CD4-positive, alpha-beta T cell (primary cell): Measurements from ENCODE around the gene ZNF101. TPM values are rescaled to one million over a fixed set of nuclear protein-coding genes. Genes with fewer than 3 reads are reported as not detected.

Source experiments
- ATAC-seq: fragments of 200-7000 bp; cut with Tn5 transposase; one replicate; pipeline ENCODE4 v1.10.0; 2022; ENCODE audit warnings: mild to moderate bottlenecking; ENCODE audit not compliant: poor library complexity
- CTCF ChIA-PET: fragments of 350-600 bp; sonication (Branson Sonifier 250); formaldehyde crosslinking; loops from one replicate; lab custom pipeline; 2021; ENCODE audit warnings: antibody characterized with exemption, inconsistent platforms; lab: Charles Lee
- POLR2A ChIA-PET: fragments of 350-600 bp; sonication (Branson Sonifier 250); formaldehyde crosslinking; loops from one replicate; lab custom pipeline; 2021; ENCODE audit warnings: antibody characterized with exemption, inconsistent platforms; lab: Charles Lee
- DNase-seq, 14 experiments: peaks; one replicate each; pipeline ENCODE4 v3.0.0-alpha.2; 2013 to 2020; ENCODE audit warnings: mixed read lengths in 2 of 14
- H3K27ac ChIP-seq, 2 donors: one replicate each; pipeline versions ENCODE4 v1.5.1 to v1.7.0; 2013; ENCODE audit warnings: low read length in 2 of 2, low read depth in 1 of 2, mild to moderate bottlenecking in 1 of 2
- H3K27me3 ChIP-seq, 2 experiments: 1 replicate in 1 of 2; 2 replicates in 1 of 2; pipeline versions ENCODE4 v1.6.1 to v1.7.0; 2013; ENCODE audit warnings: low read length in 2 of 2, control low read depth in 1 of 2, mild to moderate bottlenecking in 1 of 2, moderate library complexity in 1 of 2; ENCODE audit not compliant: insufficient read depth in 2 of 2, control insufficient read depth in 1 of 2
- H3K36me3 ChIP-seq: one replicate; pipeline ENCODE4 v1.6.1; 2013; ENCODE audit warnings: low read length, control low read depth; ENCODE audit not compliant: insufficient read depth
- H3K4me1 ChIP-seq: one replicate; pipeline ENCODE4 v1.6.1; 2013; ENCODE audit warnings: low read length, control low read depth; ENCODE audit not compliant: insufficient read depth
- H3K4me3 ChIP-seq: one replicate; pipeline ENCODE4 v1.5.1; 2013; ENCODE audit warnings: mild to moderate bottlenecking, low read length, moderate library complexity
- H3K9me3 ChIP-seq, 2 experiments: 1 replicate in 1 of 2; 2 replicates in 1 of 2; pipeline versions ENCODE4 v1.6.1 to v1.7.0; 2013; ENCODE audit warnings: low read length in 2 of 2, mild to moderate bottlenecking in 2 of 2, control low read depth in 1 of 2, moderate library complexity in 1 of 2; ENCODE audit not compliant: control insufficient read depth in 1 of 2, insufficient read depth in 1 of 2
- H3K27ac Mint-ChIP-seq: one replicate; pipeline ENCODE4 v1.8.0; 2020; ENCODE audit warnings: mixed read lengths
- H3K27me3 Mint-ChIP-seq: one replicate; pipeline ENCODE4 v1.8.0; 2021; ENCODE audit warnings: mixed read lengths
- H3K36me3 Mint-ChIP-seq: one replicate; pipeline ENCODE4 v1.8.0; 2021; ENCODE audit warnings: low read depth, mixed read lengths
- H3K4me1 Mint-ChIP-seq: one replicate; pipeline ENCODE4 v1.8.0; 2021; ENCODE audit warnings: low read depth, mixed read lengths
- H3K4me3 Mint-ChIP-seq: one replicate; pipeline ENCODE4 v1.8.0; 2020; ENCODE audit warnings: mild to moderate bottlenecking, mixed read lengths
- H3K9me3 Mint-ChIP-seq: one replicate; pipeline ENCODE4 v1.8.0; 2020; ENCODE audit warnings: mixed read lengths
- CTCF ChIP-seq: fragments of 200-600 bp; IDR thresholded peaks from one replicate; pipeline ENCODE4 v1.8.0; 2022; ENCODE audit warnings: antibody characterized with exemption, mild to moderate bottlenecking
- intact Hi-C, 2 experiments: fragments of 100-400 bp; cut with DNase I in 1 of 2; cut with micrococcal nuclease in 1 of 2; formaldehyde crosslinking; loops; one replicate each; pipeline versions ENCODE4 v1.15.1 to v1.9.0; 2023 to 2025; cut with DNase I, micrococcal nuclease
- total RNA-seq, 174 experiments: library from RNA in 2 of 174; stranded (reverse) in 2 of 174; gene quantifications; one replicate each; pipeline ENCODE4 v1.2.3 and lab custom pipeline; 2021 to 2026

ZNF101 gene
- total RNA-seq, 2 experiments from 2014 or later, result 58.8 to 60.6 TPM

- no peak for TF ChIP-seq CTCF
- peaks cover 96% of the 10 kb centered on the region for H3K36me3 Mint-ChIP-seq
- CTCF ChIA-PET, result no interaction called here
- H3K27ac Mint-ChIP-seq, result no peak overlapping the region
- peaks cover 63 to 99% of the 10 kb centered on the region in 2 experiments for H3K9me3 ChIP-seq
- H3K36me3 ChIP-seq, result peaks cover 48% of the 10 kb centered on the region
- ATAC-seq, result no peak
- no peaks in the 10 kb centered on the region for H3K4me1 Mint-ChIP-seq
- H3K27me3 Mint-ChIP-seq, result no peaks in the 10 kb centered on the region
- no peak overlapping the region for H3K4me3 ChIP-seq
- intact Hi-C loops, result loop anchor here in 1 of 2 experiments (5.0 to 10.0 kb wide), 3 partner anchors 34 to 843 kb away; no protein-coding TSS in a partner anchor
- no peaks in the 10 kb centered on the region for H3K27me3 ChIP-seq
- no peak overlapping the region for H3K4me3 Mint-ChIP-seq
- POLR2A ChIA-PET, result interaction anchor here (1.1 kb wide), 1 partner anchor 21 kb away, joined by 3 read pairs; the partner anchor contains the start of gene ZNF14
- H3K27ac ChIP-seq, result no peak overlapping the region
- no peak for DNase-seq
- H3K4me1 ChIP-seq, result no peaks in the 10 kb centered on the region
- peaks cover 9% of the 10 kb centered on the region for H3K9me3 Mint-ChIP-seq
Measured at GRCh38 chr19:19711306-19711933, 42.8 kb downstream of the ZNF101 start.

- POLR2A ChIA-PET, result no interaction called here
- Histone ChIP-seq H3K27ac (no peak overlapping the region), H3K36me3 (peaks cover 54% of the 10 kb centered on the region), H3K27me3 (no peaks in the 10 kb centered on the region), H3K4me1 (no peaks in the 10 kb centered on the region), H3K4me3 (no peak overlapping the region), H3K9me3 (peaks cover 62 to 99% of the 10 kb centered on the region in 2 experiments)
- no peak for ATAC-seq
- H3K36me3 Mint-ChIP-seq, result peaks cover 96% of the 10 kb centered on the region
- no peaks in the 10 kb centered on the region for H3K4me1 Mint-ChIP-seq
- H3K27ac Mint-ChIP-seq, result peak overlapping the region; percentile 42
- DNase-seq, result no peak
- H3K4me3 Mint-ChIP-seq, result peak overlapping the region; percentile 7
- no peak for TF ChIP-seq CTCF
- no peaks in the 10 kb centered on the region for H3K27me3 Mint-ChIP-seq
- intact Hi-C loops, result loop anchor here in 1 of 2 experiments (5.0 to 10.0 kb wide), 3 partner anchors 35 to 843 kb away; no protein-coding TSS in a partner anchor
- CTCF ChIA-PET, result no interaction called here
- H3K9me3 Mint-ChIP-seq, result peaks cover 9% of the 10 kb centered on the region
Measured at GRCh38 chr19:19711934-19712828, 43.5 kb downstream of the ZNF101 start.

GRCh38 chr19:19719798-19720197, 51.2 kb downstream of the ZNF101 start:
- H3K36me3 Mint-ChIP-seq, result peaks cover 97% of the 10 kb centered on the region
- Histone ChIP-seq H3K4me3 (no peak overlapping the region), H3K27me3 (no peaks in the 10 kb centered on the region), H3K27ac (no peak overlapping the region), H3K4me1 (no peaks in the 10 kb centered on the region), H3K36me3 (peaks cover 33% of the 10 kb centered on the region), H3K9me3 (peaks cover 50 to 76% of the 10 kb centered on the region in 2 experiments)
- no peak overlapping the region for H3K27ac Mint-ChIP-seq
- TF ChIP-seq CTCF, result no peak
- DNase-seq (peak in 1 of 14 experiments; percentile 28), ATAC-seq (peak; percentile 44)
- H3K27me3 Mint-ChIP-seq, result no peaks in the 10 kb centered on the region
- CTCF ChIA-PET, result interaction anchor here (0.6 kb wide), 1 partner anchor 16 kb away, joined by 3 read pairs; no protein-coding TSS in a partner anchor
- POLR2A ChIA-PET, result interaction anchor here (1.2 to 2.8 kb wide), 3 partner anchors 10 to 50 kb away, joined by 4 to 16 read pairs (median 4); partner anchors contain the start of gene ZNF14
- H3K9me3 Mint-ChIP-seq, result peaks cover 23% of the 10 kb centered on the region
- intact Hi-C loops, result loop anchor here in 1 of 2 experiments (10.0 kb wide), 2 partner anchors 175 to 835 kb away; no protein-coding TSS in a partner anchor
- peaks cover 4% of the 10 kb centered on the region for H3K4me1 Mint-ChIP-seq
- H3K4me3 Mint-ChIP-seq, result peak overlapping the region; percentile 28
